Thoracic aorta (tissue), 2 donors: Measurements from ENCODE around the gene TRIP10. TPM values are rescaled to one million over a fixed set of nuclear protein-coding genes. Genes with fewer than 3 reads are reported as not detected.

ENCODE experiments used
- ATAC-seq: fragments of 150-250 bp; one replicate; pipeline ENCODE4 v1.8.0; 2017; ENCODE audit warnings: low read depth; ENCODE audit not compliant: insufficient number of reproducible peaks, low FRiP score
- DNase-seq: peaks from one replicate; pipeline ENCODE4 v3.0.0-alpha.2; 2020; ENCODE audit warnings: low spot score
- H3K27ac ChIP-seq, 2 donors: fragments of 200-600 bp; sonication (generic); 1 replicate in 1 of 2; 2 replicates in 1 of 2; pipeline ENCODE4 v1.5.1; 2016; ENCODE audit warnings: mild to moderate bottlenecking in 2 of 2, moderate library complexity in 2 of 2
- H3K27me3 ChIP-seq: fragments of 200-600 bp; sonication (generic); replicated peaks from 2 replicates; pipeline ENCODE4 v1.6.0; 2016; ENCODE audit warnings: mild to moderate bottlenecking; ENCODE audit not compliant: insufficient read depth
- H3K36me3 ChIP-seq: fragments of 200-600 bp; sonication (generic); one replicate; pipeline ENCODE4 v1.5.1; 2016
- H3K4me1 ChIP-seq, 2 donors: fragments of 200-600 bp; sonication (generic); 1 replicate in 1 of 2; 2 replicates in 1 of 2; pipeline versions ENCODE4 v1.5.1 to v1.6.0; 2016; ENCODE audit warnings: low read depth in 2 of 2, mild to moderate bottlenecking in 1 of 2; ENCODE audit not compliant: control insufficient read depth in 1 of 2
- H3K4me3 ChIP-seq: fragments of 200-600 bp; sonication (generic); 2 replicates; pipeline ENCODE4 v1.5.1; 2016; ENCODE audit warnings: mild to moderate bottlenecking
- H3K9me3 ChIP-seq: fragments of 200-600 bp; sonication (generic); 2 replicates; pipeline ENCODE4 v1.5.1; 2016
- total RNA-seq, 2 donors: library from RNA; depleted of rRNA; stranded (reverse); fragments of >200 nt; gene quantifications; one replicate each; pipeline versions ENCODE4 v1.1.0 to v1.2.3, GENCODE V29; 2016
- TF ChIP-seq, protein P1 (sequence below): fragments of 200-600 bp; sonication (generic); IDR thresholded peaks from one replicate; pipeline ENCODE4 v1.5.1; 2019; ENCODE audit warnings: antibody characterized with exemption

The TRIP10 gene
- total RNA-seq, 2 donors from 2014 or later: 98.2 to 105 TPM

DNA sequence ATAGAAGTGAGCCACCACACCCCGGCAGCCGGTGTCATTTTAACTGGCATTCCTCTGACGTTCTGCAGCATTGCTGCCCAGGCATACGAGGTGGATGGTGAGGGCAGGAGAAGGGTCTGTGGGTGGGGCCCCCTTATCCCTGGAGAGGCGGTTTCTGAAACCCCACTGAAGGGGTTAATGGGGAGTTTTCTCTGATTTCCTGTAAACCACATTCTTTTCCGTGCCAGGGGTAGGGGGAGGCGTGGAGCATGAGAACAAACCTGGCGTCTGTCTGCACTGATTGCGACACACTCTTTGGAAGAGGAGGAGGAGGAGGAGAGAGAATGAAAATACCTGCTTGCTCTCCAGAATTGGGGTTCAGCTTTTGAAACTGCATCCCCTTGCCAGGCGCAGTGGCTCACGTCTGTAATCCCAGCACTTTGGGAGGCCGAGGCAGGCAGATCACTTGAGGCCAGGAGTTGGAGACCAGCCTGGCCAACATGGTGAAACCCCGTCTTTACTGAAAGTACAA is 16.3 kb upstream of the TRIP10 start:
- Histone ChIP-seq H3K4me3 (peak overlapping the region; percentile 14), H3K27ac (no peak overlapping the region), H3K27me3 (no peaks in the 10 kb centered on the region), H3K36me3 (no peaks in the 10 kb centered on the region), H3K9me3 (no peaks in the 10 kb centered on the region), H3K4me1 (peaks cover 4 to 5% of the 10 kb centered on the region in 2 donors)
- DNase-seq: no peak
- TF ChIP-seq, protein P1, sequence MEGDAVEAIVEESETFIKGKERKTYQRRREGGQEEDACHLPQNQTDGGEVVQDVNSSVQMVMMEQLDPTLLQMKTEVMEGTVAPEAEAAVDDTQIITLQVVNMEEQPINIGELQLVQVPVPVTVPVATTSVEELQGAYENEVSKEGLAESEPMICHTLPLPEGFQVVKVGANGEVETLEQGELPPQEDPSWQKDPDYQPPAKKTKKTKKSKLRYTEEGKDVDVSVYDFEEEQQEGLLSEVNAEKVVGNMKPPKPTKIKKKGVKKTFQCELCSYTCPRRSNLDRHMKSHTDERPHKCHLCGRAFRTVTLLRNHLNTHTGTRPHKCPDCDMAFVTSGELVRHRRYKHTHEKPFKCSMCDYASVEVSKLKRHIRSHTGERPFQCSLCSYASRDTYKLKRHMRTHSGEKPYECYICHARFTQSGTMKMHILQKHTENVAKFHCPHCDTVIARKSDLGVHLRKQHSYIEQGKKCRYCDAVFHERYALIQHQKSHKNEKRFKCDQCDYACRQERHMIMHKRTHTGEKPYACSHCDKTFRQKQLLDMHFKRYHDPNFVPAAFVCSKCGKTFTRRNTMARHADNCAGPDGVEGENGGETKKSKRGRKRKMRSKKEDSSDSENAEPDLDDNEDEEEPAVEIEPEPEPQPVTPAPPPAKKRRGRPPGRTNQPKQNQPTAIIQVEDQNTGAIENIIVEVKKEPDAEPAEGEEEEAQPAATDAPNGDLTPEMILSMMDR: no peak
- ATAC-seq: no peak

GRCh38 chr19:6723738-6724137 is 15.7 kb upstream of the TRIP10 start:
- H3K4me1 ChIP-seq: peaks cover 4 to 5% of the 10 kb centered on the region in 2 donors
- H3K9me3 ChIP-seq: no peaks in the 10 kb centered on the region
- no peaks in the 10 kb centered on the region for H3K27me3 ChIP-seq
- no peak overlapping the region for H3K27ac ChIP-seq
- DNase-seq: no peak
- no peak overlapping the region for H3K4me3 ChIP-seq
- TF ChIP-seq, protein P1: no peak
- no peaks in the 10 kb centered on the region for H3K36me3 ChIP-seq
- no peak for ATAC-seq

- no peak for ATAC-seq
- peaks cover 4 to 5% of the 10 kb centered on the region in 2 donors for H3K4me1 ChIP-seq
These were observed 14.6 kb upstream of the TRIP10 start for GRCh38 chr19:6724631-6725492.

DNA sequence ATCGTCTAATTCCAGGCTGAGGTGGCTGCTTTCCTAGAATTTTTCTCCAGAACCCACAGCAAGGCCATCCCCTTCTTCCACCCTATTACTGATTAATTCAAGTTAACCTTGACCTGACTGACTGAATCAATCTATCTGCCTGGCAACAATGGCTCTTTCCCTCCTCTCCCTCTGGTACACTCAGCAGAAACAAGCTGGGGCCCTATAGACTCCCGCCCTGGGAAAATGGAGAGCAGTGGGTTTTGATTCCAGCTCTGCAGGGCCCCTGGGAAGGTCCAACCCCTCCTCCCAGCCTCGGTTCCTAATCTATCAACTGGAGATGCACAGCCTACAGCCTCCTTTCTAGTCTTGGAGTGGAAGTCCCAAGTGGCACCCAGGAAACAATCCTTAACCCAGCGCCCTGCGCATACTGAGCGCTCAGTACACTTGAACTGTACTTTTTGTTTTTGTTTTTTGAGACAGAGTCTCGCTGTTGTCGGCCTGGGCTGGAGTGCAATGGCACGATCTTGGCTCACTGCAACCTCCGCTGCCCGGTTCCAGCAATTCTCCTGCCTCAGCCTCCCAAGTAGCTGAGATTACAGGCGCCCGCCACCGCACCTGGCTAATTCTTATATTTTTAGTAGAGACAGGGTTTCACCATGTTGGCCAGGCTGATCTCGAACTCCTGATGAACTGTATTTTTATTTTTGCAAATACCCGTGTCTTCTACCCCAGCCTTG is 13.8 kb upstream of the TRIP10 start:
- no peak overlapping the region for H3K27ac ChIP-seq
- H3K27me3 ChIP-seq: no peaks in the 10 kb centered on the region

More at GRCh38 chr19:6724631-6725492, 14.6 kb upstream of the TRIP10 start:
- no peaks in the 10 kb centered on the region for H3K9me3 ChIP-seq
- no peaks in the 10 kb centered on the region for H3K27me3 ChIP-seq
- no peak overlapping the region for H3K27ac ChIP-seq
- no peaks in the 10 kb centered on the region for H3K36me3 ChIP-seq
- H3K4me3 ChIP-seq: no peak overlapping the region
- TF ChIP-seq, protein P1: no peak
- DNase-seq: no peak

More for the DNA sequence above, 13.8 kb upstream of the TRIP10 start:
- Histone ChIP-seq H3K36me3 (no peaks in the 10 kb centered on the region), H3K4me3 (no peak overlapping the region), H3K4me1 (peaks cover 4 to 5% of the 10 kb centered on the region in 2 donors), H3K9me3 (no peaks in the 10 kb centered on the region)
- TF ChIP-seq, protein P1: no peak
- DNase-seq (no peak), ATAC-seq (no peak)
